Subcutaneous abdominal adipose tissue (tissue), 5 donors: Measurements from ENCODE around the gene TAOK1.

ENCODE experiments used
- H3K27ac ChIP-seq: one replicate; pipeline ENCODE4 v1.7.0; 2013; ENCODE audit warnings: low read depth, mild to moderate bottlenecking, inconsistent platforms, low read length, moderate library complexity
- H3K27me3 ChIP-seq, 5 donors: one replicate each; pipeline ENCODE4 v1.7.0; 2013; ENCODE audit warnings: low read length in 5 of 5, inconsistent platforms in 1 of 5; ENCODE audit not compliant: control insufficient read depth in 5 of 5, insufficient read depth in 4 of 5
- H3K36me3 ChIP-seq, 5 donors: one replicate each; pipeline ENCODE4 v1.7.0; 2013; ENCODE audit warnings: low read length in 5 of 5; ENCODE audit not compliant: control insufficient read depth in 5 of 5, insufficient read depth in 5 of 5
- H3K4me1 ChIP-seq, 5 donors: one replicate each; pipeline ENCODE4 v1.7.0; 2013; ENCODE audit warnings: low read length in 5 of 5, mild to moderate bottlenecking in 3 of 5, moderate library complexity in 1 of 5; ENCODE audit not compliant: control insufficient read depth in 5 of 5, insufficient read depth in 5 of 5
- H3K4me3 ChIP-seq, 5 donors: one replicate each; pipeline ENCODE4 v1.7.0; 2013; ENCODE audit warnings: low read length in 5 of 5, low read depth in 1 of 5
- H3K9ac ChIP-seq, 5 donors: one replicate each; pipeline ENCODE4 v1.7.0; 2013; ENCODE audit warnings: low read length in 5 of 5, mild to moderate bottlenecking in 4 of 5, moderate library complexity in 3 of 5
- H3K9me3 ChIP-seq, 5 donors: one replicate each; pipeline ENCODE4 v1.7.0; 2013; ENCODE audit warnings: low read length in 5 of 5; ENCODE audit not compliant: control insufficient read depth in 5 of 5
- donor health status: healthy.
- donor health status: healthy.
- donor health status: healthy.
- donor health status: healthy.
- donor health status: healthy.

TAOK1 gene

DNA sequence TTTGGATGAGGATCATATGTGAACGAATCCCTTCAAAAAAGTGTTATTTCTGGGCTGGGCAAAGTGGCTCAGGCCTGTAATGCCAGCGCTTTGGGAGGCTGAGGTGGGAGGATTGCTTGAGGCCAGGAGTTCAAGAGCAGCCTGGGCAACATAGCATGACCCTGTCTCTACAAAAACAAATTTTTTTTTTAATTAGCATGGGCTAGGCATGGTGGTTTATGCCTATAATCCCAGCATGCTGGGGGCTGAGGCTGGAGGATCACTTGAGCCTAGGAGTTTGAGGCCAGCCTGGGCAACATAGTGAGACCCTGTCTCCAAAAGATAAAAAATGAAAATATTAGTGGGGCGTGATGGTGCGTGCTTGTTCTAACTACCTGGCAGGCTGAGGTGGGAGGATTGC, 4.6 kb downstream of the TAOK1 start:
- Histone ChIP-seq H3K36me3 (peaks cover 0 to 10% (median 9%) of the 10 kb centered on the region in 5 donors), H3K4me1 (peaks cover 0 to 34% (median 30%) of the 10 kb centered on the region in 5 donors), H3K9me3 (no peaks in the 10 kb centered on the region), H3K27me3 (no peaks in the 10 kb centered on the region), H3K4me3 (no peak overlapping the region), H3K27ac (no peak overlapping the region), H3K9ac (no peak overlapping the region)

DNA sequence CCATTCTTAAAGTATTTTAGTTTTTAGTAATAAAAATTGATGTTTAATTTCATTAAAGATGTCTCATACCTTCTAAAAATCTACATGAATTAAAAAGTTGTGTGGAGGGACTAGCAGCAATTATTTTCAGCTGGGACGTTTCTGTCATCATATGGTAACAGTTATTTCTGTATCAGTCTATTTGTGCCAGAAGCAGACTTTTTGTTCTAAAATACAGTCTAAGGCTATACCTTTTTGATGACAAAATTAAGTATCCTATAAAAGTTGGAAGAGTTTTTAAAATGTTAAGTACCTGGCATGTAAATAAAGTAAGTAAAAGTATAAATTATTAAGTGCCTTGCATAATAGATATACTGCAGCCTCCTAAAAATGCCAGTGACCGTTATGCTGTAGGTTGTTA, 5.9 kb downstream of the TAOK1 start:
- Histone ChIP-seq H3K36me3 (peaks cover 0 to 13% (median 11%) of the 10 kb centered on the region in 5 donors), H3K9me3 (no peaks in the 10 kb centered on the region), H3K4me1 (peaks cover 0 to 31% (median 26%) of the 10 kb centered on the region in 5 donors), H3K9ac (peak overlapping the region in 1 of 5 donors; percentile 16), H3K27ac (no peak overlapping the region), H3K27me3 (no peaks in the 10 kb centered on the region), H3K4me3 (no peak overlapping the region)

DNA sequence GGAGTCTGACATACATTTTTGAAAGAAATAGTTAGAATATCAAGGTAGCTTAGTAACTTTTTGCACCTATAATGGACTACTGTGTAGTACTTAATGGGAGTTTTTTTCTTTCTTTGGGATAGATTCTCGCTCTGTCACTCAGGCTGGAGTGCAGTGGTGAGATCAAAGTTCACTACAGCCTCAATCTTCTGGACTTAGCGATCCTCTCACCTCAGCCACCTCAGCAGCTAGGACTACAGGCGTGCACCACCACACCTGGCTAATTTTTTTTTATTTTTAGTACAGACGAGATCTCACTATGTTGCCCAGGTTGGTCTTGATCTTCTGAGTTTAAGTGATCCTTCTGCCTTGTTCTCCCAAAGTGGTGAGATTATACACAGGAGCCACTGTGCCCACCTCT, 9.5 kb downstream of the TAOK1 start:
- Histone ChIP-seq H3K27ac (no peak overlapping the region), H3K9ac (no peak overlapping the region), H3K4me3 (no peak overlapping the region), H3K9me3 (no peaks in the 10 kb centered on the region), H3K27me3 (no peaks in the 10 kb centered on the region), H3K36me3 (peaks cover 0 to 19% (median 15%) of the 10 kb centered on the region in 5 donors), H3K4me1 (peaks cover 0 to 13% (median 6%) of the 10 kb centered on the region in 5 donors)

DNA sequence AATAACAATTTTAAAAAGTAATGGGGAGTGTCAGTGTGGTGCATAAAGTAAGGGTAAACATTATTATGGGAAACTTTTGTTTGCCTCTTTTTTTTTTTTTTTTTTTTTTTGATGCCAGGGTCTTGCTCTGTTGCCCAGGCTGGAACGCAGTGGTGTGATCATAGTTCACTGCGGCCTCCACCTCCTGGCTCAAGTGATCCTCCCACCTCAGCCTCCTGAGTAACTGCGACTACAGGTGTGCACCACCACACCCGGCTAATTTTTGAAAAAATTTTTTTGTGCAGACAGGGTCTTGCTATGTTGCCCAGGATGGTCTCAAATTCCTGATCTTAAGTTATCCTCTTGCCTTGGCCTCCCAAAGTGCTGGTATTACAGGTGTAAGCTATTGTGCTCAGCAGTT, 10.7 kb downstream of the TAOK1 start:
- Histone ChIP-seq H3K36me3 (peaks cover 0 to 22% (median 15%) of the 10 kb centered on the region in 5 donors), H3K27ac (no peak overlapping the region), H3K27me3 (no peaks in the 10 kb centered on the region), H3K9ac (no peak overlapping the region), H3K9me3 (no peaks in the 10 kb centered on the region), H3K4me3 (no peak overlapping the region), H3K4me1 (peaks cover 0 to 13% (median 4%) of the 10 kb centered on the region in 5 donors)

DNA sequence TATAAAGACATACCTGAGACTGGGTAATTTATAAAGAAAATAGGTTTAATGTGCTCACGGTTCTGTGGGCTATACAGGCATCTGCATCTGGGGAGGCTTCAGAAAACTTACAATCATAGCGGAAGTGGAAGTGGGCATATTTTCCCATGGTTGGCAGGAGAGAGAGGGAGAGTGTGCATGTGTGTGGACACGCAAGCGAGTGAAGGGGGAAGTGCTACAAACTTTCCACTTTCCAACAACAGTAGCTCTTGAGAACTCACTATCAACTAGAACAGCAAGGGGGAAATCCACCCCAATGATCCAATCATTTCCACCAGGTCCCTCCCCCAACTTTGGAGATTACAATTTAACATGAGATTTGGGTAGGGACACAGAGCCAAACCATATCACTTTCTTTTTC, 11.1 kb downstream of the TAOK1 start:
- Histone ChIP-seq H3K4me1 (peaks cover 0 to 13% (median 4%) of the 10 kb centered on the region in 5 donors), H3K9ac (no peak overlapping the region), H3K36me3 (peaks cover 0 to 25% (median 15%) of the 10 kb centered on the region in 5 donors), H3K4me3 (no peak overlapping the region), H3K27ac (no peak overlapping the region), H3K27me3 (no peaks in the 10 kb centered on the region), H3K9me3 (no peaks in the 10 kb centered on the region)

DNA sequence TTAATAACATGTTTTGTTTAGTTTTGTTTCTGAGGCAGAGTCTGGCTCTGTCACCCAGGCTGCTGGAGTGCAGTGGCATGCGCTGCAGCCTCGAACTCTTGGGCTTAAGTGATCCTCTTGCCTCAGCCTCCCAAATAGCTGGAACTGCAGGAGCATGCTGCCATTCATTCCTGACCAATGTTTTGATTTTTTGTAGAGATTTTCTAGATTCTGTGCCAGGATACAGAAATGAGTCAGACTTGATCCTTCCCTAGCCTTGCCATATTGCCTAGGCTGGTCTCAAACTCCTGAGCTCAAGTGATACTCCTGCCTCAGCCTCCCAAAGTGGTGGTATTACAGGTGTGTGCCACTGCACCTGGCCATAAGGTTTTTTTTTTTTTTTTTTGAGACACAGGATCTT, 17.7 kb downstream of the TAOK1 start:
- peaks cover 0 to 21% (median 11%) of the 10 kb centered on the region in 5 donors for H3K4me1 ChIP-seq
- H3K36me3 ChIP-seq, result peaks cover 0 to 19% (median 6%) of the 10 kb centered on the region in 5 donors
- no peak overlapping the region for H3K4me3 ChIP-seq
- no peaks in the 10 kb centered on the region for H3K9me3 ChIP-seq
- H3K27ac ChIP-seq, result no peak overlapping the region
- H3K9ac ChIP-seq, result no peak overlapping the region
- no peaks in the 10 kb centered on the region for H3K27me3 ChIP-seq

DNA sequence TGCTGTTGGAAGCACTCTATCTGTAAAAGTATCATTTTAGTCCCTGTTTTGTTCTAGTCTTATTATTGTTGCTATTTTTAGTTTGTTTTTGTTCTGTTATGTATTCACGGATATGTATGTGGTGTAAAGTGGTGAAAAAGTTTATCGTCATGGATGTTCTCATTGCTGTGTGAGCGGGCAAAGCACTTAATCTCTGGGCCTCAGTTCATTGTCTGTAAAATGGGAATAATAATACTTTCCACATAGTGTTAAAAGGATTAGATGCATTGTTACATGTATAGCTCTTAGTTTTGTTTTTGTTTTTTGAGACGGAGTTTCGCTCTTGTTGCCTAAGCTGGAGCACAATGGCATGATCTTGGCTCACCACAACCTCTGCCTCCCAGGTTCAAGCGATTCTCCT, 19.8 kb downstream of the TAOK1 start:
- Histone ChIP-seq H3K4me1 (peaks cover 0 to 23% (median 14%) of the 10 kb centered on the region in 5 donors), H3K27me3 (no peaks in the 10 kb centered on the region), H3K27ac (no peak overlapping the region), H3K4me3 (no peak overlapping the region), H3K9ac (no peak overlapping the region), H3K9me3 (no peaks in the 10 kb centered on the region), H3K36me3 (peaks cover 0 to 14% (median 6%) of the 10 kb centered on the region in 5 donors)

DNA sequence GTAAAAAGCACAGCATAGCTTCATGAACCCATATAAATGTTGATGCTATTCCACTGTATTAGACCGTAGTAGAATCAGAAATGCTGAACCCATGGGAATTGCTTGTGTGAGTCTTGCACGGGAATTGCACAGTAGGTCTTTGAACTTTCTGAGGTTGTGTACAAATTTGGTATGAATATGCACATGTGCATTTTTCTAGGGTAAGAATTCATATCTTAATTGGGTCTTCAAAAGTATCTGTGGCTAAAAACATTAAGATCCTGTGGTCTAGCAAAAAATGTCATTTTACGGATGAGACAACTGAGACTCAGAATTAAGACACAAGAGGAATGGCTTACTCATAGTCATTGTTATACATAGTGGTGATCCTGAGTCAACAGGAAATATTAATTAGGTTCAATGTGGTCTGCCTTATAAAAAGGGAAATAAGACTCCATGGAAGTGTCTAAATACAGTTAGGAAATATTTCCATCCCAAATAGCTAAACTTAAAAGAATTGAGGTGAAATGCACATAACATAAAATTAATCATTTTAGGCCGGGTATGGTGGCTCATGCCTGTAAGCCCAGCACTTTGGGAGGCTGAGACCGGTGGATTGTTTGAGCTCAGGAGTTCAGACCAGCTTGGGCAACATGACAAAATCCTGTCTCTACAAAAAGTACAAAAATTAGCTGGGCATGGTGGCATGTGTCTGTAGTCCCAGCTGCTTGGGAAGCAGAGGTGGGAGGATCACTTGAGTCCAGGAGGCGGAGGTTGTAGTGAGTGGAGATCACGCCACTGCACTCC, 22.8 kb downstream of the TAOK1 start:
- H3K27me3 ChIP-seq, result no peaks in the 10 kb centered on the region
- no peak overlapping the region for H3K9ac ChIP-seq
- peak overlapping the region; percentile 43 for H3K27ac ChIP-seq
- no peaks in the 10 kb centered on the region for H3K9me3 ChIP-seq
- no peak overlapping the region for H3K4me3 ChIP-seq
- peaks cover 0 to 5% (median under 1%) of the 10 kb centered on the region in 5 donors for H3K36me3 ChIP-seq
- peaks cover 0 to 26% (median 22%) of the 10 kb centered on the region in 5 donors for H3K4me1 ChIP-seq

DNA sequence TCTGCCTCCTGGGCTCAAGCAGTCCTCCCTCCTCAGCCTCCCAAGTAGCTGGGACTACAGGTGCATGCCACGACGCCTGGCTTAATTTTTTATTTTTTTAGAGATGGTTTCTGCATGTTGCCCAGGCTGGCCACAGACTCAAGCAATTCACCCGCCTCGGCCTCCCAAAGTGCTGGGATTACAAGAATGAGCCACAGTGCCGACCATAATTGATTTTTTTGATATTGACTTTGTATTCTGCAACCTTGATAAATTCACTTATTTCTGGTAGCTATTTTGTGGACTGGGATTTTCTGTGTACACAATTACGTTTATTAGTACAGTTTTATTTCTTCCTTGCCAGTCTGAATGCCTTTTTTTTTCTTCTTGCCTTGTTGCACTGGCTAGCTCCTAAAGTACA, 30.0 kb downstream of the TAOK1 start:
- H3K9me3 ChIP-seq, result no peaks in the 10 kb centered on the region
- no peak overlapping the region for H3K4me3 ChIP-seq
- H3K4me1 ChIP-seq, result peaks cover 0 to 14% (median 4%) of the 10 kb centered on the region in 5 donors
- no peaks in the 10 kb centered on the region for H3K27me3 ChIP-seq
- peaks cover 0 to 11% (median 9%) of the 10 kb centered on the region in 5 donors for H3K36me3 ChIP-seq
- H3K27ac ChIP-seq, result no peak overlapping the region
- H3K9ac ChIP-seq, result no peak overlapping the region

DNA sequence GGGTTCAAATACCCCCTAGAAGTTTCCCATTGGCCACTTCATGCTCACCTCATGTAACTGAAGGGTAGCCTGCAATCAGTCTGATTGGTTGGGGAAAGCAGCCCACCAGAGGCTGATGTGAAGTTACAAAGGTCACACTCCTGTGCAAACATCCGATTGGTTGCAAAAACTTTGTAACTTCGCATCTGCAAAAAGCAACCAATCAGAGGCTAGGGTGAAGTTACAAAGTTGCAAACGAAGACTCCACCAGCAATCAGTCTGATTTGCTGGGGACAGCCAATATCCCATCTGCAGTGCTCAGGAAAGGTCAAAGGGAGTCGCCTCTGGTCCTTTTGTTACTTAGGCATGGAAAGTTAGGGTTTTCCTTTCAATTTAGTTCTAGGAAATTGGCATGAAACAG, 40.1 kb downstream of the TAOK1 start:
- Histone ChIP-seq H3K9ac (no peak overlapping the region), H3K4me3 (no peak overlapping the region), H3K36me3 (peaks cover 0 to 3% (median 0%) of the 10 kb centered on the region in 5 donors), H3K27me3 (no peaks in the 10 kb centered on the region), H3K9me3 (no peaks in the 10 kb centered on the region), H3K4me1 (peaks cover 3 to 24% (median 18%) of the 10 kb centered on the region in 5 donors), H3K27ac (no peak overlapping the region)
